Endothelial cell (in vitro differentiated cells): ENCODE data around the gene SPON1. TPM values are rescaled to one million over a fixed set of nuclear protein-coding genes. Genes with fewer than 3 reads are reported as not detected.

ENCODE experiments used
- DNase-seq: peaks from one replicate; pipeline ENCODE4 v3.0.0; 2021; ENCODE audit warnings: low spot score
- H3K27ac Mint-ChIP-seq: one replicate; pipeline ENCODE4 v1.8.0; 2021; ENCODE audit warnings: mixed read lengths, inconsistent platforms; ENCODE audit not compliant: unreplicated experiment
- H3K27me3 Mint-ChIP-seq: one replicate; pipeline ENCODE4 v1.8.0; 2021; ENCODE audit warnings: mild to moderate bottlenecking, moderate library complexity, mixed read lengths, inconsistent platforms; ENCODE audit not compliant: unreplicated experiment
- H3K36me3 Mint-ChIP-seq: one replicate; pipeline ENCODE4 v1.8.0; 2021; ENCODE audit warnings: mild to moderate bottlenecking, low read depth, mixed read lengths, inconsistent platforms; ENCODE audit not compliant: unreplicated experiment
- H3K4me1 Mint-ChIP-seq: one replicate; pipeline ENCODE4 v1.8.0; 2021; ENCODE audit warnings: mild to moderate bottlenecking, mixed read lengths, inconsistent platforms; ENCODE audit not compliant: unreplicated experiment
- H3K4me3 Mint-ChIP-seq: one replicate; pipeline ENCODE4 v1.8.0; 2021; ENCODE audit warnings: mild to moderate bottlenecking, mixed read lengths, inconsistent platforms; ENCODE audit not compliant: unreplicated experiment
- H3K9me3 Mint-ChIP-seq: one replicate; pipeline ENCODE4 v1.8.0; 2021; ENCODE audit warnings: mixed read lengths, inconsistent platforms; ENCODE audit not compliant: unreplicated experiment
- CTCF ChIP-seq: fragments of 200-600 bp; sonication (generic); IDR thresholded peaks from one replicate; pipeline ENCODE4 v1.5.0; 2021; ENCODE audit warnings: antibody characterized with exemption; ENCODE audit not compliant: unreplicated experiment
- total RNA-seq: library from RNA; stranded (reverse); fragmentation: NEBNext Ultra II Directional; extraction: Animal tissue kit (Norgen Biotek cat#: 25700); gene quantifications from one replicate; pipeline ENCODE4 v1.2.1, GENCODE V29; 2021; ENCODE audit not compliant: unreplicated experiment

SPON1 gene
- total RNA-seq, 1 donor from 2014 or later: 120 TPM

GRCh38 chr11:13966013-13966412, 3.5 kb downstream of the SPON1 start:
- TF ChIP-seq CTCF: no peak
- H3K36me3 Mint-ChIP-seq: peaks cover 8% of the 10 kb centered on the region
- peak overlapping the region; percentile 74 for H3K4me3 Mint-ChIP-seq
- no peak for DNase-seq
- peaks cover 18% of the 10 kb centered on the region for H3K27me3 Mint-ChIP-seq
- no peaks in the 10 kb centered on the region for H3K9me3 Mint-ChIP-seq
- peaks cover 39% of the 10 kb centered on the region for H3K4me1 Mint-ChIP-seq
- H3K27ac Mint-ChIP-seq: no peak overlapping the region

- no peak for TF ChIP-seq CTCF
- H3K9me3 Mint-ChIP-seq: no peaks in the 10 kb centered on the region
- peaks cover 36% of the 10 kb centered on the region for H3K4me1 Mint-ChIP-seq
- no peak overlapping the region for H3K27ac Mint-ChIP-seq
- no peak overlapping the region for H3K4me3 Mint-ChIP-seq
- no peak for DNase-seq
- H3K27me3 Mint-ChIP-seq: peaks cover 15% of the 10 kb centered on the region
- H3K36me3 Mint-ChIP-seq: peaks cover 8% of the 10 kb centered on the region
Measured at GRCh38 chr11:13966486-13966885, 4.0 kb downstream of the SPON1 start.

- TF ChIP-seq CTCF: no peak
- peaks cover 19% of the 10 kb centered on the region for H3K4me1 Mint-ChIP-seq
- H3K27me3 Mint-ChIP-seq: peaks cover 2% of the 10 kb centered on the region
- H3K27ac Mint-ChIP-seq: no peak overlapping the region
- peak; percentile 16 for DNase-seq
- H3K9me3 Mint-ChIP-seq: no peaks in the 10 kb centered on the region
- H3K4me3 Mint-ChIP-seq: no peak overlapping the region
- H3K36me3 Mint-ChIP-seq: no peaks in the 10 kb centered on the region
Measured at GRCh38 chr11:13970986-13971385, 8.5 kb downstream of the SPON1 start.

GRCh38 chr11:13972043-13972910, 9.8 kb downstream of the SPON1 start:
- Mint-ChIP-seq H3K27me3 (peaks cover 2% of the 10 kb centered on the region), H3K4me3 (no peak overlapping the region)
- TF ChIP-seq CTCF: no peak

GRCh38 chr11:13972944-13973343, 10.4 kb downstream of the SPON1 start:
- H3K9me3 Mint-ChIP-seq: no peaks in the 10 kb centered on the region
- TF ChIP-seq CTCF: no peak
- no peaks in the 10 kb centered on the region for H3K36me3 Mint-ChIP-seq
- H3K4me3 Mint-ChIP-seq: no peak overlapping the region
- peaks cover 2% of the 10 kb centered on the region for H3K27me3 Mint-ChIP-seq
- peaks cover 18% of the 10 kb centered on the region for H3K4me1 Mint-ChIP-seq
- DNase-seq: no peak
- H3K27ac Mint-ChIP-seq: no peak overlapping the region

More at GRCh38 chr11:13972043-13972910, 9.8 kb downstream of the SPON1 start:
- no peaks in the 10 kb centered on the region for H3K9me3 Mint-ChIP-seq
- DNase-seq: no peak
- peaks cover 18% of the 10 kb centered on the region for H3K4me1 Mint-ChIP-seq
- H3K36me3 Mint-ChIP-seq: no peaks in the 10 kb centered on the region
- no peak overlapping the region for H3K27ac Mint-ChIP-seq
